GM19463 (cell line): ENCODE results near the gene LRATD1.
"Not testable (repeated sequence)": the region's sequence is repeated elsewhere in the genome, so short reads cannot be mapped to it uniquely, and the experiment has no call there.

ENCODE experiments used
- ATAC-seq: cut with Tn5 transposase; IDR thresholded peaks from one replicate; pipeline ENCODE4 v1.9.1; 2021; ENCODE audit warnings: mild to moderate bottlenecking, moderate library complexity; ENCODE audit not compliant: unreplicated experiment

Gene LRATD1

GRCh38 chr2:14632133-14632936, at the start of gene LRATD1:
LRATD1 (plus strand) TSS chr2:14632717; CDS start chr2:14633980, 1,263 bp downstream.
- peak; percentile 52 for ATAC-seq

GRCh38 chr2:14583059-14583458, 49.5 kb upstream of the LRATD1 start:
- ATAC-seq = no peak

- no peak for ATAC-seq
These were observed 48.7 kb upstream of the LRATD1 start for GRCh38 chr2:14583802-14584201.

- no peak for ATAC-seq
These were observed 45.4 kb upstream of the LRATD1 start for GRCh38 chr2:14587119-14587518.

- no peak for ATAC-seq
These were observed 31.3 kb upstream of the LRATD1 start for GRCh38 chr2:14601156-14601770.

- no peak for ATAC-seq
These were observed 30.2 kb upstream of the LRATD1 start for GRCh38 chr2:14602309-14602708.

GRCh38 chr2:14603676-14604075, 28.8 kb upstream of the LRATD1 start:
- no peak for ATAC-seq

GRCh38 chr2:14608245-14608644, 24.3 kb upstream of the LRATD1 start:
- ATAC-seq = no peak

- no peak for ATAC-seq
These were observed 18.5 kb upstream of the LRATD1 start for GRCh38 chr2:14614017-14614416.

GRCh38 chr2:14615121-14615520, 17.4 kb upstream of the LRATD1 start:
- no peak for ATAC-seq

- ATAC-seq = no peak
These were observed 16.8 kb upstream of the LRATD1 start for GRCh38 chr2:14615760-14616159.

- ATAC-seq = no peak
These were observed 16.2 kb upstream of the LRATD1 start for GRCh38 chr2:14616342-14616741.

GRCh38 chr2:14616950-14617349, 15.6 kb upstream of the LRATD1 start:
- ATAC-seq = no peak

GRCh38 chr2:14619441-14619840, 13.1 kb upstream of the LRATD1 start:
- no peak for ATAC-seq

- ATAC-seq = no peak
These were observed 11.4 kb upstream of the LRATD1 start for GRCh38 chr2:14621114-14621513.

- no peak for ATAC-seq
These were observed 10.5 kb upstream of the LRATD1 start for GRCh38 chr2:14621906-14622549.

- not testable (repeated sequence) for ATAC-seq
These were observed 10.0 kb upstream of the LRATD1 start for GRCh38 chr2:14622550-14622939.

GRCh38 chr2:14623237-14623636, 9.3 kb upstream of the LRATD1 start:
- no peak for ATAC-seq

- ATAC-seq = no peak
These were observed 5.6 kb upstream of the LRATD1 start for GRCh38 chr2:14626873-14627272.

GRCh38 chr2:14628901-14629300, 3.6 kb upstream of the LRATD1 start:
- ATAC-seq = no peak

- ATAC-seq = no peak
These were observed 994 bp upstream of the LRATD1 start for GRCh38 chr2:14631406-14632040.
